HG03064 (cell line): ENCODE data around the gene CCDC88B.

Experiments
- ATAC-seq: cut with Tn5 transposase; IDR thresholded peaks from one replicate; pipeline ENCODE4 v1.9.1; 2021; ENCODE audit warnings: low read depth; ENCODE audit not compliant: unreplicated experiment

CCDC88B gene

GRCh38 chr11:64357446-64357845 is 17.4 kb downstream of the CCDC88B start:
- no peak for ATAC-seq

DNA sequence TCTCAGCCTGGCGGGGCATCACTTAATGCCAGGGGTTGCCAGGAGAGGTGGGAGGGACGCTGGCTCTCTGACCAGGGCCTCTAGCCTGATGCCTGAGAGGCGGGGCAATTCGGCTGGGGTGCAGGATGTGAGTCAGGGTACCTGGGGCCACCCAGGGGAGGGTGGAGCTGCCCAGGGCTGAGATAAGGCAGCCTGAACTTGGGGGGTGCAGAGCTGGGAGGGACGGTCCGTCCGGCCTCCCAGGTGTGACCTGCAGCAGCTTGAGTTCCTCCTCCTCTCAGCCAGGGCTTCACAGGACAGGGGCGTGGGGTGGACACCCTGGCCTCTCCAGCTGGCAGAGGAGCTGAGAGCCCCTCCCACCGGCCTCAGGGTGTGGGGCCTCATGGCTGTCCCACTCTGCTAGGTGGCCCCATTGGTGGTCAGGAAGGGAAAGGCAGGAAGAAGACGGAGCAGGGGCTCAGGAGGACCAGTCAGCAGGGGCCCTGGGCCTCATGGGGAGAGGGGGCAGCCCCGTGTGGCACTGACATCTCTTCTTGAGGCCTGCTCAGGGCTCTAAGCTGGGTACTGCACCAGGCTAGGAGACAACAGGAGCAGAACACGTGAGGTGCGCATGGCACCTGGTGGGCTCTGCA is 18.0 kb downstream of the CCDC88B start:
- no peak for ATAC-seq

DNA sequence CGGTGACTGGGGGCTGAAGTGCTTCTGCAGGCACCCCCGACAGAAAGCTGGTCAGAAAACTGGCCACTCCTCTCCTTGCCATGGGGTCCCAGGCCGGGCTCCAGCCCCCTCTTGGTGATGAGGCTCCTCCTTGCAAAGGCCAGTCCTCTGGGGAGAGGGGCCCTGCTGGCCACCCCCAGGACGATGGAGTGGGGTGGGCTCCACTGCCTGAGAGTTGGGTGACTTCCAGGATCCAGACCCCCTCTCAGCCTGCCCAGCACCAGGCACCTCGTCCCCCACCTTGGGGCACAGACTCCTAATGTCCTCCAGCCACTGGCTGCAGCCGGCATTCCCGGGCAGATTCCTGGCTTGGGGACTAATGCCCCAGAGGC is 18.5 kb downstream of the CCDC88B start:
- ATAC-seq, result no peak

DNA sequence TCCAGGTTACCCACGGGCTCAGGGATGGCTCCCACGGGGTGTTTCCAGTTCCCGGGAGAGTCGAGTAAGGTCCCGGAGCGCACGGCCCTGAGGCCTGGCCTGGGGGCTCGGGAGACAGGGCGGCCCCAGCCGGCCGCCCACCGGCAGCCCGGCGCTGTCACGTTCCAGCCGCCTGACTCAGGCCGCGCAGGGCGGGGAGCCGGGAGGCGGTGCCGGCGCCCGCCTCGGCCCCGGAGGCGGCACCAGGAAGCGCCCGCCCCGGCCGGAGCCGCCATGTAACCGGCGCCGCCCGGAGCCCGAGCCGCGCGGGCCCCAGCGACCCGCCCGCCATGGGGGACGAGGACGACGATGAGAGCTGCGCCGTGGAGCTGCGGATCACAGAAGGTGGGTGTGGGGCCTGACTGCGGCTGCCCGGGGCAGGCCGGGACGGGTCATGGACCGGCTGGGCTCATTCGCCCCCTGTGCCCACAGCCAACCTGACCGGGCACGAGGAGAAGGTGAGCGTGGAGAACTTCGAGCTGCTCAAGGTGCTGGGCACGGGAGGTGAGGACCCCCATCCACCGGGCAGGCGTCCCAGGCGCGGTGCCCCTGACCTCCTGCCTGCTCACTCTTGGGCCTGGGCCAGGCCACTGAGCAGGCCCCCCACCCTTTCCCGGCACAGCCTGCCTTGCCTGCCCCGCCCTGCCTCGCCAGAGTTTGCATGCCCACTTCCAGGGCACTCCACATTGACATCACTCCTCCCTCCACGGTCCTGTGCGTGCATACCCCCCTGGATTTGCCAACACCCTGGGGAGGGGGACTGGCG is 19.1 kb downstream of the CCDC88B start, which contains the start of gene RPS6KA4:
TSS of gene RPS6KA4 (plus strand) at position 256 of the 805 bp plus-strand sequence. CDS start at position 330, 74 bp downstream.
- ATAC-seq, result no peak

DNA sequence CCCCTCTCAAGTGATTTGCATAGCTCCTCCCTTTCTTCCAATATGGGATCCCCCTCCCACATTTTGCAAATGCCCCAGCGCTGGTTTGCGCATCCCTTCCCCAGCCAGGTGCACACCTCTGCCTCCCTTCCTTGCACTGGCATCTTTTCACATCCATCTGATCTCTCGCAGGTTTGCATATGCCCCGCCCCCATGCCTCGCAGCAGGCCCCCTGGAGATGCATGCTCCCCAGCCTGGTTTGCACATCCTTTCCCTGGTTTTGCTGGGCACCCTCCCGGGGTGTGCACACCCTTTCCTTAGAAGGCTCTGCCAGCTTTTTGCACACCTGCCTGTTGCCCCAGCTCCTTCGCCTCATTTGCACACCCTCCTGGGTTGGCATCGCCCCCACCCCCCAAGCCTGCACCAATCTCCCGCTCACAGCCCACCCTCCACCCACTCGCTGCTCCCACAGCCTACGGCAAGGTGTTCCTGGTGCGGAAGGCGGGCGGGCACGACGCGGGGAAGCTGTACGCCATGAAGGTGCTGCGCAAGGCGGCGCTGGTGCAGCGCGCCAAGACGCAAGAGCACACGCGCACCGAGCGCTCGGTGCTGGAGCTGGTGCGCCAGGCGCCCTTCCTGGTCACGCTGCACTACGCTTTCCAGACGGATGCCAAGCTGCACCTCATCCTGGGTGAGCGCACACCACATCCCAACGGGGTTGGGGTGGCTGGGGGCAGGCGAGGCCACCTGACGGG is 19.9 kb downstream of the CCDC88B start:
- ATAC-seq, result no peak

GRCh38 chr11:64360448-64360921 is 20.5 kb downstream of the CCDC88B start:
- no peak for ATAC-seq

GRCh38 chr11:64361659-64362058 is 21.7 kb downstream of the CCDC88B start:
- ATAC-seq, result no peak

- ATAC-seq, result no peak
These were observed 22.3 kb downstream of the CCDC88B start for GRCh38 chr11:64362339-64362738.

- ATAC-seq, result no peak
These were observed 24.4 kb downstream of the CCDC88B start for GRCh38 chr11:64364435-64364834.

GRCh38 chr11:64364911-64365310 is 24.9 kb downstream of the CCDC88B start:
- no peak for ATAC-seq

- no peak for ATAC-seq
These were observed 26.7 kb downstream of the CCDC88B start for GRCh38 chr11:64366751-64367150.

- ATAC-seq, result no peak
These were observed 28.1 kb downstream of the CCDC88B start for GRCh38 chr11:64367931-64368672.

DNA sequence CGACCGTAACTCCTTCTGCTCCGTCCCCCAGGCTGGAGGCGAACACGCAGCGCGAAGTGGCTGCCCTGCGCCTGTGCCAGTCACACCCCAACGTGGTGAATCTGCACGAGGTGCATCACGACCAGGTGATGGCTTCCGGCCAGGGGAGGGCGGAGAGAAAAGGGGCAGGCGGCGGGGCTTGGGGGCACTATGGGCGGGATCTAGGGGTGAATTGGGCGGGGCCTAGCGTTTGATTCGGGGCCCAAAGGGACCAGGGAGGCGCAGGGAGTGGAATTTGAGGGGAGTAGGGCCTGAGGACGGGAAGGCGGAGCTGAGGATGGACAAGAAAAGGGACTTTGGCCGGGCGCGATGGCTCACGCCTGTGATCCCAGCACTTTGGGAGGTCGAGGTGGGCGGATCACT is 28.7 kb downstream of the CCDC88B start:
- no peak for ATAC-seq

DNA sequence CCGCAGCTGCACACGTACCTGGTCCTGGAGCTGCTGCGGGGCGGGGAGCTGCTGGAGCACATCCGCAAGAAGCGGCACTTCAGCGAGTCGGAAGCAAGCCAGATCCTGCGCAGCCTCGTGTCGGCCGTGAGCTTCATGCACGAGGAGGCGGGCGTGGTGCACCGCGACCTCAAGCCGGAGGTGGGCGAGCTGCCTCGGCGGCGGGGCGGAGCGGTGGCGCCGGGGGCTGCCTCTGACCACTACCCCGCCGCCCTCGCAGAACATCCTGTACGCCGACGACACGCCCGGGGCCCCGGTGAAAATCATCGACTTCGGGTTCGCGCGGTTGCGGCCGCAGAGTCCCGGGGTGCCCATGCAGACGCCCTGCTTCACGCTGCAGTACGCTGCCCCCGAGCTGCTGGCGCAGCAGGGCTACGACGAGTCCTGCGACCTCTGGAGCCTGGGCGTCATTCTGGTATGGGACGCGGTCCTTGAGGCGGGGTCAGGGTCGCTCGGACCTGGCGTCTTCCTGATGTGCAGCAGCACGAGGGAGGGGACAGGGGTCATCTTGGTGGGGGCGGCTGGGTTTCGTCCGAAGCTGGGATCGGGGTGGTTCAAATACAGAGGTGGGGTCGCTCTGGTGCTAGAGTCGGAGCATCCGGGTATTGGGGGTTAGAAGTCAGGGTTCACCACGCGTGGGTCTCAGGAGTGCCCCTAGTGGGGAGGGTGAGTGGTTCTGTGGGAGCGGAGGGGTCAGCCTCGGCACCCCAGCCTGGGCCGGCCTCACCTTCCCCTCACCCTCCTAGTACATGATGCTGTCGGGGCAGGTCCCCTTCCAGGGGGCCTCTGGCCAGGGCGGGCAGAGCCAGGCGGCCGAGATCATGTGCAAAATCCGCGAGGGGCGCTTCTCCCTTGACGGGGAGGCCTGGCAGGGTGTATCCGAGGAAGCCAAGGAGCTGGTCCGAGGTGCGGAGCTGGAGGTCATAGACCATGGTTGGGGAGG is 29.7 kb downstream of the CCDC88B start:
- ATAC-seq, result no peak

- no peak for ATAC-seq
These were observed 31.2 kb downstream of the CCDC88B start for GRCh38 chr11:64371201-64371600.

GRCh38 chr11:64372021-64372420 is 32.0 kb downstream of the CCDC88B start:
- no peak for ATAC-seq

- no peak for ATAC-seq
These were observed 33.0 kb downstream of the CCDC88B start for GRCh38 chr11:64372802-64373597.

DNA sequence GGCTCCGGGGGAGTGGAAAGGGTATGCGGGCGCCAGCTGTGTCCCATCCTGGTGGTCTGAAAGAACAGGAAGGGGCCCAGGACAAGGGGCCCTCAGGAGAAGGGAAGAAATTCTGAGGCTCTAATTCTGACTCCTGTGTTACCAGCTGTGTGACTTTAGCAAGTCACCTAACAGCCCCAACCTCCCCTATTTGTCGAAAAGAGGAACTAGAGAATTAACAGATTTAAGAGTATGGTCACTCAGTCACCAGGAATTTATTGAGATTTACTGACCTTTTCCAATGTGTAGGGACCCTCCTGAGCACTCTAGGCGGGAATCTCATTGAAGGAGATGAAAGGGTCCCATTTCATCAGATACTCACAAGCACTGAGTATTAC is 33.6 kb downstream of the CCDC88B start:
- ATAC-seq, result no peak

DNA sequence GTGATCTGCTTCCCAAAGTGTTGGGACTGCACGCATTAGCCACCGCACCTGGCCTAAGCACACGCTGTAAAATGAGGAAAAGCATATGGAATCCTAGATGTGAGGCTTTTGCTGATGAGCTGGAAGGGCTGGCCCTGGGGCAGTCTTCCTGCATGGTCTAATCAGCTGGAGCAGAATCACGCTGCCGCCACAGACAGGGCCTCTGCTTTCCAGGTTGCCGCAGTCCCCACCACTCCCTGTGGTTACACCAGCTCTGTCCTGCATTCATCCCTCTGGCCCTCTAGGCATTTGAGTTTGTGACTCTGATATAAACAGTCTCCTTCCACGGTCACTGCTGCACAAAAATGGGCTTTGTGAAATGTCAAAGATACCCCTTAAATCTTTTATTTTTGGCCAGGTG is 36.1 kb downstream of the CCDC88B start:
- ATAC-seq, result no peak
